HUES64 (cell line): ENCODE data around the gene TRIM72.

Experiments used
- H3K27ac ChIP-seq: 2 replicates; pipeline ENCODE4 v1.7.0; 2013; ENCODE audit warnings: low read depth, low read length, inconsistent platforms
- H3K27me3 ChIP-seq: 2 replicates; pipeline ENCODE4 v1.6.1; 2013; ENCODE audit warnings: mild to moderate bottlenecking, low read length; ENCODE audit not compliant: insufficient read depth
- H3K36me3 ChIP-seq: 2 replicates; pipeline ENCODE4 v1.6.1; 2013; ENCODE audit warnings: mild to moderate bottlenecking, low read length; ENCODE audit not compliant: insufficient read depth
- H3K4me1 ChIP-seq: 2 replicates; pipeline ENCODE4 v1.6.1; 2013; ENCODE audit warnings: mild to moderate bottlenecking, low read length, moderate library complexity; ENCODE audit not compliant: insufficient read depth
- H3K4me3 ChIP-seq: 2 replicates; pipeline ENCODE4 v1.5.1; 2013; ENCODE audit warnings: mild to moderate bottlenecking, low read length, moderate library complexity
- H3K9ac ChIP-seq: 2 replicates; pipeline ENCODE4 v1.6.1; 2013; ENCODE audit warnings: mild to moderate bottlenecking, low read depth, low read length
- H3K9me3 ChIP-seq: 2 replicates; pipeline ENCODE4 v1.6.1; 2013; ENCODE audit warnings: low read depth, low read length; ENCODE audit not compliant: insufficient read depth
- WGBS: fragments of 150-250, 120-280 bp; methylation state at CpG from one replicate; pipeline ENCODE4 v1.1.7; 2013; ENCODE audit warnings: missing lambda C conversion rate; 5-methylcytosine and 5-hydroxymethylcytosine counted together

TRIM72 gene

GRCh38 chr16:31219154-31219741, 5.3 kb downstream of the TRIM72 start:
- H3K9ac ChIP-seq = no peak overlapping the region
- no peaks in the 10 kb centered on the region for H3K9me3 ChIP-seq
- H3K36me3 ChIP-seq = no peaks in the 10 kb centered on the region
- H3K27ac ChIP-seq = no peak overlapping the region
- H3K4me1 ChIP-seq = peaks cover 5% of the 10 kb centered on the region; the same call in 1 of the 2 replicates
- H3K27me3 ChIP-seq = peaks cover 47% of the 10 kb centered on the region
- no peak overlapping the region for H3K4me3 ChIP-seq
- 92% methylated on average over 15 of the region's 15 CpGs for WGBS

- no peaks in the 10 kb centered on the region for H3K36me3 ChIP-seq
- 0 out of 2 replicates have a peak, but pooled peaks cover 2% of the 10 kb centered on the region for H3K4me1 ChIP-seq
- no peak overlapping the region for H3K27ac ChIP-seq
- H3K27me3 ChIP-seq = peaks cover 24% of the 10 kb centered on the region
- no peak overlapping the region for H3K4me3 ChIP-seq
- H3K9ac ChIP-seq = no peak overlapping the region
- 87% methylated on average over 12 of the region's 12 CpGs for WGBS
- H3K9me3 ChIP-seq = no peaks in the 10 kb centered on the region
These were observed 7.6 kb downstream of the TRIM72 start for GRCh38 chr16:31221357-31222160.

DNA sequence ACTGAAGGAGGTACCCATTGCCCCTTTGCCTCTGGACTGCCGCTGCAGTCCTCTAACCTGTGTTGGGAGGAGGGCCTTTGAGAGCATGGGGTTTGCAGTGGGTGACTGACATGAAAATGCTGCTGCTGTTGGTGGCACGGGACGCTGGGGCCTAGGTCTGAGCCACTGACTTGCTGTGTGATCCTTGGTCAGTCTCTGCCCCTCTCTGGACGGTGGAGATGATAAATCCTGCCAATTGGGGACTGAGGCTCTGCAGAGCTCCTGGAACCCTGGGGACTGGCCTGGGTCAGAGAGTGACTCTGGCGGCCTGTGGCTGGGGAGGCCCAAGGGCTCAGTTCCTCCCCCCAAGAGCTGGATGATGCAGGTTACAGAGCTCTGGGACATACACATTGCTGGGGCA, 9.1 kb downstream of the TRIM72 start:
- Histone ChIP-seq H3K27ac (no peak overlapping the region), H3K4me3 (no peak overlapping the region), H3K9me3 (no peaks in the 10 kb centered on the region), H3K36me3 (no peaks in the 10 kb centered on the region), H3K4me1 (no peaks in the 10 kb centered on the region), H3K9ac (no peak overlapping the region), H3K27me3 (peaks cover 9% of the 10 kb centered on the region)
- 91% methylated on average over 5 of the region's 5 CpGs for WGBS

DNA sequence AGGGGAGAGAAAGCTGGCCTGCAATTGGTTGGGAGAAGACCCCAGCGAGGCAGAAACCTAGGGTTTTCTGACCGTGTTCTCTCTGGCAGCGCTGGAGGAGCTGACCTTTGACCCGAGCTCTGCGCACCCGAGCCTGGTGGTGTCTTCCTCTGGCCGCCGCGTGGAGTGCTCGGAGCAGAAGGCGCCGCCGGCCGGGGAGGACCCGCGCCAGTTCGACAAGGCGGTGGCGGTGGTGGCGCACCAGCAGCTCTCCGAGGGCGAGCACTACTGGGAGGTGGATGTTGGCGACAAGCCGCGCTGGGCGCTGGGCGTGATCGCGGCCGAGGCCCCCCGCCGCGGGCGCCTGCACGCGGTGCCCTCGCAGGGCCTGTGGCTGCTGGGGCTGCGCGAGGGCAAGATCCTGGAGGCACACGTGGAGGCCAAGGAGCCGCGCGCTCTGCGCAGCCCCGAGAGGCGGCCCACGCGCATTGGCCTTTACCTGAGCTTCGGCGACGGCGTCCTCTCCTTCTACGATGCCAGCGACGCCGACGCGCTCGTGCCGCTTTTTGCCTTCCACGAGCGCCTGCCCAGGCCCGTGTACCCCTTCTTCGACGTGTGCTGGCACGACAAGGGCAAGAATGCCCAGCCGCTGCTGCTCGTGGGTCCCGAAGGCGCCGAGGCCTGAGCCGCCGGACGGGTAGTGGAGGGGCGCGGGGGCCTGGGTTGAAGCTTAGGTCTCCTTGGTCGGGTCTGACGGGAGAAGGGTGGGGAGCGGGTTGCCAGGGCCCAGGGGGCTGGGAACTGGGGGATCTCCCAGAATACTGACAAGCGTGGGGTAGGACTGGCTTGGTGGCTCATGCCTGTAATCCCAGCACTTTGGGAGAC, 10.4 kb downstream of the TRIM72 start:
- no peak overlapping the region for H3K4me3 ChIP-seq
- no peaks in the 10 kb centered on the region for H3K27me3 ChIP-seq
- no peaks in the 10 kb centered on the region for H3K9me3 ChIP-seq
- H3K36me3 ChIP-seq = no peaks in the 10 kb centered on the region
- H3K4me1 ChIP-seq = no peaks in the 10 kb centered on the region
- H3K27ac ChIP-seq = no peak overlapping the region
- WGBS = 95% methylated on average over 80 of the region's 80 CpGs
- no peak overlapping the region for H3K9ac ChIP-seq

- H3K4me1 ChIP-seq = no peaks in the 10 kb centered on the region
- H3K4me3 ChIP-seq = no peak overlapping the region
- H3K27me3 ChIP-seq = no peaks in the 10 kb centered on the region
- H3K9ac ChIP-seq = no peak overlapping the region
- no peaks in the 10 kb centered on the region for H3K36me3 ChIP-seq
- no peak overlapping the region for H3K27ac ChIP-seq
- 87% methylated on average over 3 of the region's 3 CpGs for WGBS
- H3K9me3 ChIP-seq = no peaks in the 10 kb centered on the region
These were observed 11.3 kb downstream of the TRIM72 start for GRCh38 chr16:31225193-31225592.

DNA sequence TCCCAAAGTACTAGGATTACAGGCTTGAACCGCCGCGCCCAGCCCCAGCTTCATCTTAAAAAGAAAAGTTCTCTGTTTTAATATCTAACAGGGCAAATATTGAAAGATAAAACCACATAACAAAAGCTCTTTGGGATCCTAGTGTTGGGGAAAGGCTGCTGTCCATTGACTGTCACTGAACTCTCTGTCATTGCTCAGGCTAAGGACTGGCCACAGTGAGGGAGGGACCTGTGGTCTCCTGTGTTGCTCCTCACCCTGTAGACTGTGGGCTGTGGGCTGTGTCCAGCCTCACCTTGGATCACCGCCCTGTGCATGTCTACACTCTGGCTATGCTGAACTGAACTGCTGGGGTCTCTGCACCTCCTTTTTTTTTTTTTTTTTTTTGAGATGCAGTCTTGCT, 14.3 kb downstream of the TRIM72 start:
- H3K9me3 ChIP-seq = no peaks in the 10 kb centered on the region
- 90% methylated on average over 4 of the region's 4 CpGs for WGBS
- no peak overlapping the region for H3K4me3 ChIP-seq

GRCh38 chr16:31229501-31229900, 15.6 kb downstream of the TRIM72 start:
- Histone ChIP-seq H3K4me3 (no peak overlapping the region), H3K27ac (no peak overlapping the region), H3K36me3 (no peaks in the 10 kb centered on the region), H3K9me3 (no peaks in the 10 kb centered on the region), H3K27me3 (no peaks in the 10 kb centered on the region), H3K4me1 (no peaks in the 10 kb centered on the region), H3K9ac (no peak overlapping the region)
- 91% methylated on average over 10 of the region's 10 CpGs for WGBS

More for the DNA sequence above, 14.3 kb downstream of the TRIM72 start:
- no peak overlapping the region for H3K27ac ChIP-seq
- no peaks in the 10 kb centered on the region for H3K36me3 ChIP-seq
- no peak overlapping the region for H3K9ac ChIP-seq
- no peaks in the 10 kb centered on the region for H3K4me1 ChIP-seq
- H3K27me3 ChIP-seq = no peaks in the 10 kb centered on the region

DNA sequence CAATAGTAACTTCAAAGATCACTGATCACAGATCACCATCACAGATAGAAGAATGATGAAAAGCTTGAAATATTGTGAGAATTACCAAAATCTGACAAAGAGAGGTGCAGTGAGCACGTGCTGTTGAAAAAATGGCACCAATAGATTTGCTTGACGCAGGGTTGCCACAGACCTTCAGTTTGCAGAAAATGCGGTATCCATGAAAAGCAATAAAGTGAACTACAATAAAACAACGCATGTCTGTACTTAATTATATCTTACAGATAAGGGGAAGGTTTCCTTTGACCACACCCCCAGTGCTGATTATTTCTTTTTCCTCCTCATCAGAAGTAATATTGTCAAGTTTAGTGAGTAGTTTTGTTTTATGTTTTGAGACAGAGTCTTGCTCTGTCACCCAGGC, 24.1 kb downstream of the TRIM72 start:
- Histone ChIP-seq H3K9me3 (no peaks in the 10 kb centered on the region), H3K36me3 (no peaks in the 10 kb centered on the region), H3K4me3 (no peak overlapping the region), H3K27ac (no peak overlapping the region), H3K9ac (no peak overlapping the region), H3K4me1 (no peaks in the 10 kb centered on the region), H3K27me3 (no peaks in the 10 kb centered on the region)
- 94% methylated on average over 3 of the region's 4 CpGs for WGBS

- Histone ChIP-seq H3K9ac (no peak overlapping the region), H3K4me3 (no peak overlapping the region), H3K4me1 (peaks cover 6% of the 10 kb centered on the region; the same call in 1 of the 2 replicates), H3K9me3 (no peaks in the 10 kb centered on the region), H3K27ac (no peak overlapping the region), H3K27me3 (no peaks in the 10 kb centered on the region), H3K36me3 (no peaks in the 10 kb centered on the region)
- WGBS = 83% methylated on average over 5 of the region's 6 CpGs
These were observed 28.3 kb downstream of the TRIM72 start for GRCh38 chr16:31242206-31242605.

GRCh38 chr16:31243734-31244670, 30.1 kb downstream of the TRIM72 start:
- Histone ChIP-seq H3K27me3 (no peaks in the 10 kb centered on the region), H3K36me3 (no peaks in the 10 kb centered on the region), H3K9me3 (no peaks in the 10 kb centered on the region), H3K4me1 (peaks cover 6% of the 10 kb centered on the region; the same call in 1 of the 2 replicates), H3K27ac (no peak overlapping the region), H3K9ac (no peak overlapping the region), H3K4me3 (no peak overlapping the region)
- 74% methylated on average over 7 of the region's 9 CpGs for WGBS
